SK-N-SH (cell line): ENCODE measurements around the gene ZCCHC7. TPM values are rescaled to one million over a fixed set of nuclear protein-coding genes. Genes with fewer than 3 reads are reported as not detected.

Experiments used
- CTCF ChIA-PET: fragments of 300-600, 350-600 bp; formaldehyde crosslinking; extraction: SDS; loops from one replicate; lab custom pipeline; 2021; lab: Yijun Ruan, JAX
- POLR2A ChIA-PET: fragments of 350-600 bp; sonication (Branson Sonifier 250); formaldehyde crosslinking; extraction: SDS; loops from one replicate; lab custom pipeline; 2020; ENCODE audit warnings: antibody characterized with exemption, inconsistent platforms; lab: Yijun Ruan, JAX
- DNase-seq: peaks from one replicate; pipeline ENCODE4 v3.0.0; 2012
- H2AFZ ChIP-seq: fragments of 200-600 bp; sonication (generic); 2 replicates; pipeline ENCODE4 v1.8.1; 2016; ENCODE audit warnings: antibody characterized with exemption, mild to moderate bottlenecking, low read depth
- H3F3A ChIP-seq: fragments of 200-600 bp; sonication (generic); replicated peaks from 2 replicates; pipeline ENCODE3; 2016; ENCODE audit warnings: antibody characterized with exemption, mild to moderate bottlenecking; ENCODE audit not compliant: insufficient read depth
- H3K27ac ChIP-seq, 2 experiments: fragments of 200-500 bp in 1 of 2; fragments of 200-600 bp in 1 of 2; sonication (Bioruptor generic) in 1 of 2; sonication (generic), shearing (Covaris generic) in 1 of 2; 2 replicates each; pipeline versions ENCODE4 v1.5.1 to v1.6.1; 2014 to 2016; ENCODE audit warnings: low read depth in 2 of 2, inconsistent platforms in 1 of 2, low read length in 1 of 2, mild to moderate bottlenecking in 1 of 2, mixed read lengths in 1 of 2
- H3K27me3 ChIP-seq: fragments of 200-600 bp; sonication (generic), shearing (Covaris generic); 2 replicates; pipeline ENCODE4 v1.6.1; 2016; ENCODE audit warnings: mixed run types; ENCODE audit not compliant: insufficient read depth
- H3K36me3 ChIP-seq, 2 experiments: fragments of 200-500 bp in 1 of 2; fragments of 200-600 bp in 1 of 2; sonication (Bioruptor generic) in 1 of 2; sonication (generic) in 1 of 2; replicated peaks in 1 of 2; 2 replicates each; pipeline versions ENCODE3 to v1.5.1; 2014 to 2016; ENCODE audit warnings: low read length in 1 of 2, mild to moderate bottlenecking in 1 of 2; ENCODE audit not compliant: insufficient read depth in 2 of 2, control insufficient read depth in 1 of 2
- H3K4me1 ChIP-seq, 2 experiments: fragments of 200-500 bp in 1 of 2; fragments of 200-600 bp in 1 of 2; sonication (Bioruptor generic) in 1 of 2; sonication (generic), shearing (Covaris generic) in 1 of 2; 2 replicates each; pipeline versions ENCODE4 v1.5.1 to v1.6.1; 2014 to 2016; ENCODE audit warnings: low read depth in 1 of 2, low read length in 1 of 2, mixed run types in 1 of 2; ENCODE audit not compliant: insufficient read depth in 2 of 2, control insufficient read depth in 1 of 2
- H3K4me2 ChIP-seq: fragments of 200-600 bp; sonication (generic), shearing (Covaris generic); 2 replicates; pipeline ENCODE4 v1.6.1; 2017; ENCODE audit warnings: mixed run types
- H3K4me3 ChIP-seq, 2 experiments: fragments of 200-500 bp in 1 of 2; fragments of 200-600 bp in 1 of 2; sonication (Bioruptor generic) in 1 of 2; sonication (generic), shearing (Covaris generic) in 1 of 2; 2 replicates each; pipeline versions ENCODE4 v1.5.1 to v1.8.1; 2014 to 2016; ENCODE audit warnings: low read depth in 2 of 2, inconsistent platforms in 1 of 2, low read length in 1 of 2, mild to moderate bottlenecking in 1 of 2, mixed read lengths in 1 of 2, moderate library complexity in 1 of 2
- H3K79me2 ChIP-seq: fragments of 200-600 bp; sonication (generic); 2 replicates; pipeline ENCODE4 v1.8.1; 2017; ENCODE audit warnings: mild to moderate bottlenecking; ENCODE audit not compliant: insufficient read depth
- H3K9ac ChIP-seq: fragments of 200-600 bp; sonication (generic); 2 replicates; pipeline ENCODE4 v1.6.1; 2017; ENCODE audit warnings: mixed run types
- H3K9me2 ChIP-seq: fragments of 200-600 bp; sonication (generic); 2 replicates; pipeline ENCODE4 v1.6.1; 2017; ENCODE audit warnings: mixed run types
- H3K9me3 ChIP-seq: fragments of 200-600 bp; sonication (generic); 2 replicates; pipeline ENCODE4 v1.6.1; 2017; ENCODE audit warnings: mixed run types, mild to moderate bottlenecking, moderate library complexity
- H4K20me1 ChIP-seq: fragments of 200-600 bp; sonication (generic); 2 replicates; pipeline ENCODE4 v1.6.1; 2017; ENCODE audit warnings: mild to moderate bottlenecking, mixed run types; ENCODE audit not compliant: insufficient read depth
- CTCF ChIP-seq: fragments of 200-600 bp; sonication (generic); IDR thresholded peaks from 2 replicates; pipeline ENCODE4 v1.6.1; 2017; ENCODE audit warnings: antibody characterized with exemption, mild to moderate bottlenecking, moderate library complexity
- ELF1 ChIP-seq: IDR thresholded peaks from 2 replicates; pipeline ENCODE4 v1.4.0; 2012
- EP300 ChIP-seq, 2 experiments: IDR thresholded peaks; 2 replicates each; pipeline versions ENCODE4 v1.4.0 to v1.6.1; 2012; ENCODE audit warnings: borderline replicate concordance in 1 of 2, low read depth in 1 of 2, low read length in 1 of 2
- EZH2phosphoT487 ChIP-seq: fragments of 200-600 bp; sonication (generic); IDR thresholded peaks from 2 replicates; pipeline ENCODE4 v1.6.1; 2017; ENCODE audit warnings: low read depth, mixed run types, mild to moderate bottlenecking, antibody characterized with exemption, moderate library complexity, borderline replicate concordance
- FOXJ3 ChIP-seq: sonication (generic); formaldehyde crosslinking; IDR thresholded peaks from 2 replicates; pipeline ENCODE4 v1.5.1; 2020; ENCODE audit warnings: mild to moderate bottlenecking, missing genetic modification reagents
- FOXM1 ChIP-seq: IDR thresholded peaks from 2 replicates; pipeline ENCODE4 v1.4.0; 2012; ENCODE audit warnings: low read depth, mild to moderate bottlenecking
- GABPA ChIP-seq: IDR thresholded peaks from 2 replicates; pipeline ENCODE4 v1.4.0; 2012; ENCODE audit warnings: low read depth, mild to moderate bottlenecking
- GATA2 ChIP-seq: sonication (generic); formaldehyde crosslinking; IDR thresholded peaks from 2 replicates; pipeline ENCODE4 v1.5.0; 2020; ENCODE audit warnings: mild to moderate bottlenecking, missing genetic modification reagents
- JUND ChIP-seq: IDR thresholded peaks from 2 replicates; pipeline ENCODE4 v1.4.0; 2012
- MAX ChIP-seq: IDR thresholded peaks from 2 replicates; pipeline ENCODE4 v1.4.0; 2012; ENCODE audit warnings: low read depth
- MEF2A ChIP-seq: IDR thresholded peaks from 2 replicates; pipeline ENCODE4 v1.4.0; 2012; ENCODE audit warnings: low read depth, borderline replicate concordance
- MXI1 ChIP-seq: IDR thresholded peaks from 2 replicates; pipeline ENCODE4 v1.6.1; 2012; ENCODE audit warnings: mild to moderate bottlenecking, low read depth, low read length, improper control_type of control experiment
- NRF1 ChIP-seq: IDR thresholded peaks from 2 replicates; pipeline ENCODE4 v1.6.1; 2012; ENCODE audit warnings: low read depth, mild to moderate bottlenecking, low read length
- POLR2AphosphoS5 ChIP-seq: IDR thresholded peaks from 2 replicates; pipeline ENCODE4 v1.6.1; 2012; ENCODE audit warnings: low read depth, low read length
- RAD21 ChIP-seq: IDR thresholded peaks from 2 replicates; pipeline ENCODE4 v1.6.1; 2012; ENCODE audit warnings: mild to moderate bottlenecking, low read length
- RCOR1 ChIP-seq: fragments of 150-350 bp; IDR thresholded peaks from 2 replicates; pipeline ENCODE4 v1.6.1; 2017; ENCODE audit warnings: antibody characterized with exemption, low read length
- RFX5 ChIP-seq: IDR thresholded peaks from 2 replicates; pipeline ENCODE4 v1.6.1; 2012; ENCODE audit warnings: mild to moderate bottlenecking, improper control_type of control experiment, low read length
- SIN3A ChIP-seq: IDR thresholded peaks from 2 replicates; pipeline ENCODE4 v1.6.1; 2012; ENCODE audit warnings: low read depth, mild to moderate bottlenecking, low read length, moderate library complexity, borderline replicate concordance
- SMC3 ChIP-seq: IDR thresholded peaks from 2 replicates; pipeline ENCODE4 v1.6.1; 2012; ENCODE audit warnings: low read depth, low read length, improper control_type of control experiment
- TAF1 ChIP-seq: IDR thresholded peaks from 2 replicates; pipeline ENCODE4 v1.6.1; 2012; ENCODE audit warnings: low read depth, mild to moderate bottlenecking, low read length, moderate library complexity, borderline replicate concordance
- TCF12 ChIP-seq: IDR thresholded peaks from 2 replicates; pipeline ENCODE4 v1.4.0; 2012
- USF1 ChIP-seq: IDR thresholded peaks from 2 replicates; pipeline ENCODE4 v1.4.0; 2012; ENCODE audit warnings: low read depth, borderline replicate concordance
- USF2 ChIP-seq: fragments of 150-350 bp; IDR thresholded peaks from 2 replicates; pipeline ENCODE4 v1.6.1; 2017; ENCODE audit warnings: antibody characterized with exemption, low read length, low read depth, borderline replicate concordance
- YY1 ChIP-seq: IDR thresholded peaks from 2 replicates; pipeline ENCODE4 v1.4.0; 2012; ENCODE audit warnings: low read depth, mild to moderate bottlenecking
- ZBTB33 ChIP-seq: IDR thresholded peaks from 2 replicates; pipeline ENCODE4 v1.4.0; 2012; ENCODE audit warnings: low read depth, borderline replicate concordance
- WGBS: methylation state at CpG from one replicate; pipeline ENCODE4 v1.1.6; 2017; ENCODE audit warnings: low lambda C conversion rate; 5-methylcytosine and 5-hydroxymethylcytosine counted together
- polyA plus RNA-seq, 3 experiments: library from polyadenylated mRNA; depleted of rRNA; stranded (reverse); fragments of >200 nt; gene quantifications; 2 replicates each; pipeline ENCODE4 v1.2.3, GENCODE V29; 2012

The ZCCHC7 gene
- polyA plus RNA-seq, 1 of the 3 experiments (the other 2 are of a cell fraction), result 12.6 TPM

GRCh38 chr9:37200433-37201005 is 80.1 kb downstream of the ZCCHC7 start:
- peaks cover 38% of the 10 kb centered on the region; the same call in 1 of the 2 replicates for H3K79me2 ChIP-seq
- no peaks in the 10 kb centered on the region for H4K20me1 ChIP-seq
- H3K27ac ChIP-seq, result peak overlapping the region; percentile 54 to 77
- peak overlapping the region; percentile 37; the same call in 1 of the 2 replicates for H3K9ac ChIP-seq
- ChIA-PET POLR2A (no interaction called here), CTCF (interaction anchor here (0.7 kb wide), 1 partner anchor 8 kb away, joined by 3 read pairs; no protein-coding TSS in a partner anchor)
- WGBS, result 28% methylated on average over 1 of the region's 1 CpG
- H3K9me3 ChIP-seq, result no peaks in the 10 kb centered on the region
- H3K4me2 ChIP-seq, result peak overlapping the region; percentile 54
- no peak for DNase-seq
- peaks cover 48% of the 10 kb centered on the region for H3F3A ChIP-seq
- no peaks in the 10 kb centered on the region for H3K9me2 ChIP-seq
- H3K4me3 ChIP-seq, result peak overlapping the region in 1 of 2 experiments; percentile 23; a peak in 1 of 4 replicates
- H3K27me3 ChIP-seq, result no peaks in the 10 kb centered on the region
- H3K36me3 ChIP-seq, result peaks cover 0 to 10% of the 10 kb centered on the region in 2 experiments
- H3K4me1 ChIP-seq, result peaks cover 19 to 44% of the 10 kb centered on the region in 2 experiments
- no peak overlapping the region for H2AFZ ChIP-seq
- TF ChIP-seq MEF2A (no peak), NRF1 (no peak), CTCF (no peak), MAX (peak; percentile 44; the same call in 1 of the 2 replicates), ZBTB33 (no peak; the same call in 1 of the 2 replicates), SIN3A (no peak), RFX5 (no peak), TAF1 (0 out of 2 replicates have a peak, but pooled peaks have one; percentile 11), RAD21 (no peak), FOXM1 (peak; percentile 37; the same call in 1 of the 2 replicates), EP300 (IDR thresholded peaks at IDR 0.05; ENCODE audit: borderline replicate concordance in 1 of 2, low read depth in 1 of 2, low read length in 1 of 2) (peak in 1 of 2 experiments; percentile 67; a peak in 1 of 4 replicates), GABPA (no peak), USF2 (no peak), USF1 (0 out of 2 replicates have a peak, but pooled peaks have one; percentile 13), ELF1 (no peak), EZH2phosphoT487 (no peak), FOXJ3 (CRISPR knock-in tag) (no peak), JUND (peak; percentile 92), RCOR1 (no peak), TCF12 (peak; percentile 82), MXI1 (no peak), SMC3 (no peak), YY1 (no peak), POLR2AphosphoS5 (peak; percentile 30; the same call in 1 of the 2 replicates), GATA2 (CRISPR knock-in tag) (no peak)
